HL-60/S4 treated with retinoic acid at 250 ng/mL for 4 days and 3 days (cell line): ENCODE measurements around the gene DDR1.
"Not testable (repeated sequence)": the region's sequence is repeated elsewhere in the genome, so short reads cannot be mapped to it uniquely, and the experiment has no call there.

ENCODE experiments used
- in situ Hi-C: fragments of 300-500 bp; cut with MboI; formaldehyde crosslinking; loops from 2 replicates; pipeline ENCODE4 v1.7.0; 2022; ENCODE audit warnings: low sequenced_read_pairs

Gene DDR1

GRCh38 chr6:30914076-30914853 is 29.9 kb downstream of the DDR1 start, which contains the start of gene VARS2:
Gene VARS2, plus strand, starts transcription at chr6:30914238. Its CDS starts 599 bp downstream, at chr6:30914837.
- in situ Hi-C loops = loop anchor here (25.0 kb wide), 1 partner anchor 173 kb away; no protein-coding TSS in a partner anchor

GRCh38 chr6:30914854-30915590 is 30.7 kb downstream of the DDR1 start:
- in situ Hi-C loops = loop anchor here (25.0 kb wide), 1 partner anchor 172 kb away; no protein-coding TSS in a partner anchor

GRCh38 chr6:30915591-30915946 is 31.2 kb downstream of the DDR1 start:
- in situ Hi-C loops = loop anchor here (25.0 kb wide), 1 partner anchor 172 kb away; no protein-coding TSS in a partner anchor

DNA sequence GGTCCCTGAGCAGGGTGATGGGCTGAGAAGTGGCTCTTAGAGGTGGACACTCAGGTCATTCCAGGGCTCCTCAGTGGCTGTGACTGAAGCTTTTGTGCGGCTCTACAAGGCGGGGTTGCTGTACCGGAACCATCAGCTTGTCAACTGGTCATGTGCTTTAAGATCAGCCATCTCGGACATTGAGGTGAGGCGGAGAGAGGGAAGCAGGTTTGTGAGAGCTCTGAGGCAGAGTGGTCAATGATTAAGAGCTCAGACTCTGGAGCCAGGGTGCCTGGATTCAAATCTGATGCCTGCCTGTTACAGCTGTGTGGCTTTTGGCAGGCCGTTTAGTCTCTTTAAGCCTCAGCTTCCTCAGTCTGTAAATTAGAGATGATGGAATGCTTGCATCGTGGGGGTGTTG is 32.7 kb downstream of the DDR1 start:
- in situ Hi-C loops = loop anchor here (25.0 kb wide), 1 partner anchor 170 kb away; no protein-coding TSS in a partner anchor

- in situ Hi-C loops = loop anchor here (25.0 kb wide), 1 partner anchor 170 kb away; no protein-coding TSS in a partner anchor
Observed at GRCh38 chr6:30917487-30917886, 33.2 kb downstream of the DDR1 start.

- in situ Hi-C loops = loop anchor here (25.0 kb wide), 1 partner anchor 169 kb away; no protein-coding TSS in a partner anchor
Observed at GRCh38 chr6:30918670-30919069, 34.4 kb downstream of the DDR1 start.

GRCh38 chr6:30922447-30922852 is 38.1 kb downstream of the DDR1 start:
- in situ Hi-C loops = loop anchor here (25.0 kb wide), 1 partner anchor 165 kb away; no protein-coding TSS in a partner anchor

DNA sequence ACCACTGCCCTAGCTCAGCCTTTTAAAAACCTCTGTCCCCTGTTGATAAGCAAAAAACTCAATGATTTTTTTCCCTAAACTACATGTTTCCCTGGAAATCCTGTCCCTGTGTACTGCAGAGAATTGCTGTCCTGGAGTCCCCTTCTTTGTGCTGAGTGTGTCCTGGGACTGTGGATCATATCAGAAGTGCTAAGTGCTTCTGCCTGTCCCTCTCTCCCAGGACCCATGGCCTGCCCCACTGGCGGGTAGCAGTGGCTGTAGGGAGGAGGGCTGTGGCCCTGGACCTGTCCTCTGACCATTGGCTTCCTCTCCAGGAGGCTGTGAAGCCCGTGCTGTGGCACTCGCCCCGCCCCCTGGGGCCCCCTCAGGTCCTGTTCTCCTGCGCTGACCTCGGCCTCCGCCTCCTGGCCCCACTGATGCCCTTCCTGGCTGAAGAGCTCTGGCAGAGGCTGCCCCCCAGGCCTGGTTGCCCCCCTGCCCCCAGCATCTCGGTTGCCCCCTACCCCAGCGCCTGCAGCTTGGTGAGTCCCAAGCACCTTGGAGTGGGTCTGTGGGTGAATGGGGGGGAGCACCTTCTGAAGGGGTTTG is 39.8 kb downstream of the DDR1 start:
- in situ Hi-C loops = loop anchor here (25.0 kb wide), 1 partner anchor 163 kb away; no protein-coding TSS in a partner anchor

GRCh38 chr6:30926644-30927043 is 42.3 kb downstream of the DDR1 start:
- in situ Hi-C loops = no loop called here

DNA sequence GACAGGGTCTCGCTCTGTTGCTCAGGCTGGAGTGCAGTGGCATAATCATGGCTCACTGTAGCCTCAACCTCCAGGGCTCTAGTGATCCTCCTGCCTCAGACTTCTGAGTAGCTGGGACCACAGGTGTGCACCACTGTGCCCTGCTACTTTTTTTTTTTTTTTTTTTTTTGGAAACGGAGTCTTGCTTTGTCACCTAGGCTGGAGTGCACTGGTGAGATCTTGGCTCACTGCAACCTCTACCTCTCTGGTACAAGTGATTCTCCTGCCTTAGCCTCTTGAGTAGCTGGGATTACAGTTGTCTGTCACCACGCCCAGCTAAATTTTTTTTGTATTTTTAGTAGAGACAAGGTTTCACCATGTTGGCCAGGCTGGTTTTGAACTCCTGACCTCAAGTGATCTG is 42.8 kb downstream of the DDR1 start:
- in situ Hi-C loops = not testable (repeated sequence)

DNA sequence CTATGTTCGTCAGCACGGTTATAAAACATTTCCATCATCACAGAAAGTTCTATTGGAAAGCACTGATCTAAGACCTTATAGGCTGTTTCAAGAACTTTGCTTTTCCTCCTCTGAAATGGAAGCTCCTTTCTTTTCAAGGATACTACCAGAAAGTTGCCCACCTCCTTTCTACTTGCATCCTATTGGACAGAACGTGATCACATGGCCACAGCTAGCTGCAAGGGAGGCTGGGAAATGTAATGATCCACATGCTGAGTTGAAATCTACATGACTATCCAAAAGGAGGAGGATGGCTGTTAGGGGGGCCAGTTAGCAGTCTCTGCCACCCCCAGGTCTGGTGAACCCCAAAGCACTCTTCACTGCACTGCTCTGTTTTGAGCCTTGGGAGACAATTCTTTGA is 44.4 kb downstream of the DDR1 start:
- in situ Hi-C loops = no loop called here

GRCh38 chr6:30930506-30930905 is 46.2 kb downstream of the DDR1 start:
- in situ Hi-C loops = no loop called here

DNA sequence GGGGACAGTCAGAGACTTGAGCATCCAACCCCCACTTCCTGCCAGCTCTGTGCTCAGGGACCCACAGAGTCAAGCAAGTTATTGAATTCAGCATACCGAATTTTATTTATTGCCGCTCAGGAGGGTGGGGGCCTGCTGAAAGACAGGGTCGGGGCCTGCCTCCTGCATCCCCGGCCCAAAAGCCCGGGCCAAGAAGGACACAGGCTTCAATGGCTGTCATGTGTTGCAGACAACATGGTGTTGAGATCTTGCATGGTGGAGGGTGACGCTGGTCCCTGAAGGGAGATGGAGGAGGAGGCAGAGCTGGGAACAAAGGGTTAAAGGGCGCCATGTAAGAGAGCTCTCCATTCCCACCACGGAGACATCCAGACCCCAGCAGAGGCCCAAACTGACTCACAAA is 47.0 kb downstream of the DDR1 start:
- in situ Hi-C loops = no loop called here

DNA sequence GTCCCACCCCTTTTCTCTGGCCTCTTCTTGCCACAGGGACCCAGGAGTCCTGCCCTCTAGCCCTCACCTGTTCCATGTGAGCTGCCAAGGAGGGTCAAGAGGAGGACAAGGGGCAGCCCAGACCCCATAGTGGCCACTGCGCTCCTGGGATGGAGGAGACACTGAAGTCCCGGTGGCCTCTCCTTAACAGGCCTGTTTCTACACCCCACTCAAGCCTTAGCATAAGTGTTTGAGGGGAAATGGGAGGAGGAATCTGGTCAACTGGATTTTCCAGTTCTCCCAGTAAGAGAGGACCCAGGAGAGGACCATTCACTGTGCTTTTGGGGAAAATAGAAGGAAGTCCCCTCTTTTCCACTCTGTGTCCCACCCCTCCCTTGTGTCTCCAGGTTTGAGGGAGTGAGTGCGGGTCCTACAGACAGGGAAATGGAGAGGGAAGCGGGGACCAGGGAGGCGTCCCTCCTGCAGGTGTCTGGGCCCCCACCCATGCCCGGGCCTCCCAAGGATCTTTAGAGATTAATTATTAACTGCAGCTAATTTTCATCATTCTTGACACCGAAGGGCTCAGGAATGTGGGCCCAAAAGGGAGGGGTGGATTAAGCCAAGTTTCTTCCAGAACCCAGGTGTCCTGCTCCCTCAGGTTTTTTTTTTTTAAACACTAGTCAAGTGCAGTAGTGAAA is 47.8 kb downstream of the DDR1 start, which contains the start of gene SFTA2:
Gene SFTA2, minus strand, starts transcription at position 202 of the 677 bp plus-strand sequence. Its CDS starts 74 bp downstream, at position 128.
- in situ Hi-C loops = no loop called here

- in situ Hi-C loops = no loop called here
Observed at GRCh38 chr6:30932665-30933365, 48.5 kb downstream of the DDR1 start.

DNA sequence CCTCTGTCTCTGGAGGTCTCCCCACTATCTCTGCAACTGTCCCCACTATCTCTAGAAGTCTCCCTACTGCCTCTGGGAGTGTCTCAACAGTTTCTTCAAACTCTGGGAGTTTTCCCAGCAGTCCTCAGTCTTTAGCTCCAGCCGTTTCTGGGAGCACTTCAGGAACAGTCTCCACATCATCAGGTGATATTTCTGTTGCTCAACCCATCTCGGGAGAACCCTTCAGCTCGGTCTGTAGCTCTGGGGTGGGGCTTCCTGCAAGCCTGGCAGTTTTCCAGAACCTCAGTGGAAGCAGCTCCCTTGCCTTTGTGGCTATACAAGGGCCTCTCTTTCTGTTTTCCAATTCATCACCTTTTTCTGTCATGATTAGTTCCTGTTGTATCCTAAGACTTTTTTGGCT is 50.7 kb downstream of the DDR1 start:
- in situ Hi-C loops = no loop called here

GRCh38 chr6:30937265-30937664 is 52.9 kb downstream of the DDR1 start:
- in situ Hi-C loops = no loop called here

DNA sequence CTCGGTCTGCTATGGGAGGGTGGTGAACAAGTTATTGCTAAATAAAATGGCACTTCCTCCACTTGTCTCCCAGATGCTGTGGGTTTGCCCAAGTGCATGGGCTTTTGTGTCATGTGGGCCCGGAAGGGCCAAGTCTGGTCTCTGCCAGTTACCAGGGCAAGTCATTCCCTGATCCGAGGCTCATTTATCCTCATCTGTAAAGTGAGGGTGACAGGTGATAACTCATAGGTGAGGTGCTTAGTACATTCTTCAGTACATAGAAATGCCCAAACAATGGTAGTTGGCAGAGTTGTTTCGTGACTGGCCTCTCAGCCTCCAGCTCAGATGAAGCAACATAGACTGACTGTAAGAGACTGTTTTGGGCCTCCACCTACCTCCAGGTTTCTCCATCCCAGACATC is 54.4 kb downstream of the DDR1 start:
- in situ Hi-C loops = no loop called here

DNA sequence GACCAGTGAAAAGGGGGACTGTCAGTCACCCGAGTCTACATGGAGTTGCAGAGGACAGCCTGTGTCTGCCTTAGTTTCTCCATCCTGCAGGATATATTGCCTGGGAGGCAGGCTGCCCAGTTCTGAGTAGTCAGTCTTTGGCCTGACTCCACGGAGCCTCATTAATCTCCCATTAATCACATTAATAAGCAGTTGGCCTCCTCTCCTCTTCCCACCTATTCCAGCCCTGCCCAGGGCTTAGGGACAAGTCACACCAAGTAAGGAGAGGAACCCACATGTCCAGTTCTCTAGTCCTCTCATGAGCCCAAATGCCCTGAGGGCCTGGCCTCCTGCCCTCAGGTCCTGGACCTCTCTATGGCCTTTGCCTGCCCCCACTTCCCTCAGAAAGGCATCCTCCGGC is 55.2 kb downstream of the DDR1 start:
- in situ Hi-C loops = no loop called here
